ENCODE data around the gene WNT8B. TPM values are rescaled to one million over a fixed set of nuclear protein-coding genes. Genes with fewer than 3 reads are reported as not detected.

WNT8B gene
- total and polyA plus RNA-seq, 2 donors from 2014 or later, result 0.60 TPM; not detected in 1

GRCh38 chr10:100506596-100507356 is 44.0 kb downstream of the WNT8B start:
- TF ChIP-seq CTCF (IDR thresholded peaks at IDR 0.05; ENCODE audit: borderline replicate concordance, extremely low read depth, insufficient read depth), result no peak
- H3K9ac ChIP-seq (ENCODE audit: low read length in 3 of 3), result no peak overlapping the region
- intact Hi-C loops (cut with DNase I), result no loop called here
- no peaks in the 10 kb centered on the region for H3K27me3 ChIP-seq (ENCODE audit: control insufficient read depth, insufficient read depth, low read length)
- peaks cover 0 to 20% (median 7%) of the 10 kb centered on the region in 3 donors for H3K36me3 ChIP-seq (ENCODE audit: control insufficient read depth in 2 of 3, insufficient read depth in 3 of 3, low read length in 3 of 3)
- FAIRE-seq, result no peak
- H3K9me3 ChIP-seq (ENCODE audit: control insufficient read depth in 2 of 3, insufficient read depth in 1 of 3, low read length in 3 of 3), result no peaks in the 10 kb centered on the region
- no peak overlapping the region for H3K4me3 ChIP-seq (ENCODE audit: low read length in 3 of 3)
- H3K27ac ChIP-seq (ENCODE audit: low read depth in 2 of 2, low read length in 2 of 2), result no peak overlapping the region
- DNase-seq, result no peak
- H3K4me1 ChIP-seq (ENCODE audit: control insufficient read depth in 2 of 3, insufficient read depth in 2 of 3, low read depth in 1 of 3, low read length in 3 of 3), result peaks cover 0 to 5% (median 4%) of the 10 kb centered on the region in 3 donors

GRCh38 chr10:100507357-100507732 is 44.5 kb downstream of the WNT8B start:
- no peak overlapping the region for H3K4me3 ChIP-seq (ENCODE audit: low read length in 3 of 3)
- DNase-seq (no peak), FAIRE-seq (no peak)
- intact Hi-C loops (cut with DNase I), result no loop called here
- no peak overlapping the region for H3K27ac ChIP-seq (ENCODE audit: low read depth in 2 of 2, low read length in 2 of 2)
- H3K36me3 ChIP-seq (ENCODE audit: control insufficient read depth in 2 of 3, insufficient read depth in 3 of 3, low read length in 3 of 3), result peaks cover 0 to 17% (median 4%) of the 10 kb centered on the region in 3 donors
- H3K9ac ChIP-seq (ENCODE audit: low read length in 3 of 3), result no peak overlapping the region
- H3K4me1 ChIP-seq (ENCODE audit: control insufficient read depth in 2 of 3, insufficient read depth in 2 of 3, low read depth in 1 of 3, low read length in 3 of 3), result peaks cover 0 to 5% (median 4%) of the 10 kb centered on the region in 3 donors
- no peaks in the 10 kb centered on the region for H3K9me3 ChIP-seq (ENCODE audit: control insufficient read depth in 2 of 3, insufficient read depth in 1 of 3, low read length in 3 of 3)
- H3K27me3 ChIP-seq (ENCODE audit: control insufficient read depth, insufficient read depth, low read length), result no peaks in the 10 kb centered on the region
- no peak for TF ChIP-seq CTCF (IDR thresholded peaks at IDR 0.05; ENCODE audit: borderline replicate concordance, extremely low read depth, insufficient read depth)

GRCh38 chr10:100508266-100508665 is 45.5 kb downstream of the WNT8B start:
- TF ChIP-seq CTCF (IDR thresholded peaks at IDR 0.05; ENCODE audit: borderline replicate concordance, extremely low read depth, insufficient read depth), result no peak
- peaks cover 0 to 5% (median 4%) of the 10 kb centered on the region in 3 donors for H3K4me1 ChIP-seq (ENCODE audit: control insufficient read depth in 2 of 3, insufficient read depth in 2 of 3, low read depth in 1 of 3, low read length in 3 of 3)
- FAIRE-seq, result no peak
- no peak for DNase-seq
- peaks cover 0 to 17% (median 4%) of the 10 kb centered on the region in 3 donors for H3K36me3 ChIP-seq (ENCODE audit: control insufficient read depth in 2 of 3, insufficient read depth in 3 of 3, low read length in 3 of 3)
- H3K9ac ChIP-seq (ENCODE audit: low read length in 3 of 3), result no peak overlapping the region
- H3K4me3 ChIP-seq (ENCODE audit: low read length in 3 of 3), result no peak overlapping the region
- H3K27ac ChIP-seq (ENCODE audit: low read depth in 2 of 2, low read length in 2 of 2), result no peak overlapping the region
- intact Hi-C loops (cut with DNase I), result no loop called here
- no peaks in the 10 kb centered on the region for H3K27me3 ChIP-seq (ENCODE audit: control insufficient read depth, insufficient read depth, low read length)
- H3K9me3 ChIP-seq (ENCODE audit: control insufficient read depth in 2 of 3, insufficient read depth in 1 of 3, low read length in 3 of 3), result no peaks in the 10 kb centered on the region
